Osteoblast (primary cell): Measurements from ENCODE around the gene SORCS1. TPM values are rescaled to one million over a fixed set of nuclear protein-coding genes. Genes with fewer than 3 reads are reported as not detected.
A peak's percentile ranks its signal among the peaks of the same experiment; 100 is the strongest.

ENCODE experiments used
- DNase-seq: peaks from one replicate; pipeline ENCODE4 v3.0.0; 2011; ENCODE audit warnings: low spot score, mixed read lengths; ENCODE audit not compliant: insufficient read length; ENCODE audit errors: missing footprints
- H2AFZ ChIP-seq: 2 replicates; pipeline ENCODE4 v1.6.0; 2011; ENCODE audit warnings: mild to moderate bottlenecking, low read length
- H3K27ac ChIP-seq: 2 replicates; pipeline ENCODE4 v1.5.1; 2011; ENCODE audit warnings: mild to moderate bottlenecking, low read depth, low read length, moderate library complexity
- H3K27me3 ChIP-seq: 2 replicates; pipeline ENCODE4 v1.6.0; 2012; ENCODE audit warnings: mild to moderate bottlenecking, control low read depth, inconsistent platforms, low read length, moderate library complexity; ENCODE audit not compliant: insufficient read depth
- H3K36me3 ChIP-seq: 2 replicates; pipeline ENCODE4 v1.5.1; 2011; ENCODE audit warnings: mild to moderate bottlenecking, low read length, control low read depth, moderate library complexity; ENCODE audit not compliant: insufficient read depth
- H3K4me1 ChIP-seq: 2 replicates; pipeline ENCODE4 v1.5.1; 2011; ENCODE audit warnings: mild to moderate bottlenecking, low read length, control low read depth, moderate library complexity; ENCODE audit not compliant: insufficient read depth
- H3K4me2 ChIP-seq: 2 replicates; pipeline ENCODE4 v1.6.0; 2011; ENCODE audit warnings: mild to moderate bottlenecking, low read length; ENCODE audit not compliant: insufficient read depth
- H3K4me3 ChIP-seq: fragments of 200-600 bp; sonication (generic); 3 replicates; pipeline ENCODE4 v1.5.1; 2012; ENCODE audit warnings: mild to moderate bottlenecking, low read length, inconsistent platforms; ENCODE audit not compliant: insufficient read depth
- H3K79me2 ChIP-seq: 2 replicates; pipeline ENCODE4 v1.6.0; 2012; ENCODE audit warnings: mild to moderate bottlenecking, low read length, control low read depth, inconsistent platforms; ENCODE audit not compliant: insufficient read depth
- H3K9me3 ChIP-seq: 2 replicates; pipeline ENCODE4 v1.5.1; 2011; ENCODE audit warnings: low read depth, low read length, control low read depth
- H4K20me1 ChIP-seq: 2 replicates; pipeline ENCODE4 v1.6.0; 2012; ENCODE audit warnings: mild to moderate bottlenecking, low read length, control low read depth; ENCODE audit not compliant: insufficient read depth
- total RNA-seq: library from RNA; depleted of rRNA; stranded (reverse); fragments of >200 nt; gene quantifications from 2 replicates; pipeline ENCODE4 v1.2.3, GENCODE V29; 2012
- TF ChIP-seq, protein P1 (sequence below): IDR thresholded peaks from 2 replicates; pipeline ENCODE4 v1.5.1; 2011; ENCODE audit warnings: mild to moderate bottlenecking, low read depth, low read length, moderate library complexity; ENCODE audit errors: extremely low read depth

SORCS1 gene
- total RNA-seq, 1 donor: not detected

DNA sequence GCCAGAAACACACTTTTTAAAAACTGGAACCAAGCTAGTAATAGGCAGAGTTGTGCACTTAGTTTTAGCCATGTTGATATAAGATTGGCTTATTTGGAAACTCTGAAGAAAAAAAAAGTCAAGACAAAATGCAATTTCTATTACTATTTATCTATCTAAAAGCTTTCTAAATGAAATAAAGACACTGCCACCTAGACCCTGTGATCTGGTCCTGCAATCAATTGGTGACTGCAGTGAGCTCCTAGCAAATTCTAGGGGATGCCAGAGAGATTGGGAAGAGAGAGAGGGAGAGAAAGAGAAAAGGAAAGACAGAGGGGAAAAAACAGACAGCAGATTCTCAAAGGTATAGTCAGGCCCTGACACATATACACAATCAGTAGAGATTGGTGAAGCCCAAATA lies 25.3 kb downstream of the SORCS1 start:
- H3K4me2 ChIP-seq: no peak overlapping the region
- H3K4me1 ChIP-seq: no peaks in the 10 kb centered on the region
- no peak overlapping the region for H3K27ac ChIP-seq
- no peak for DNase-seq
- H3K36me3 ChIP-seq: no peaks in the 10 kb centered on the region
- H3K79me2 ChIP-seq: no peaks in the 10 kb centered on the region
- no peak overlapping the region for H3K4me3 ChIP-seq
- H2AFZ ChIP-seq: no peak overlapping the region
- no peaks in the 10 kb centered on the region for H3K27me3 ChIP-seq
- TF ChIP-seq, protein P1, sequence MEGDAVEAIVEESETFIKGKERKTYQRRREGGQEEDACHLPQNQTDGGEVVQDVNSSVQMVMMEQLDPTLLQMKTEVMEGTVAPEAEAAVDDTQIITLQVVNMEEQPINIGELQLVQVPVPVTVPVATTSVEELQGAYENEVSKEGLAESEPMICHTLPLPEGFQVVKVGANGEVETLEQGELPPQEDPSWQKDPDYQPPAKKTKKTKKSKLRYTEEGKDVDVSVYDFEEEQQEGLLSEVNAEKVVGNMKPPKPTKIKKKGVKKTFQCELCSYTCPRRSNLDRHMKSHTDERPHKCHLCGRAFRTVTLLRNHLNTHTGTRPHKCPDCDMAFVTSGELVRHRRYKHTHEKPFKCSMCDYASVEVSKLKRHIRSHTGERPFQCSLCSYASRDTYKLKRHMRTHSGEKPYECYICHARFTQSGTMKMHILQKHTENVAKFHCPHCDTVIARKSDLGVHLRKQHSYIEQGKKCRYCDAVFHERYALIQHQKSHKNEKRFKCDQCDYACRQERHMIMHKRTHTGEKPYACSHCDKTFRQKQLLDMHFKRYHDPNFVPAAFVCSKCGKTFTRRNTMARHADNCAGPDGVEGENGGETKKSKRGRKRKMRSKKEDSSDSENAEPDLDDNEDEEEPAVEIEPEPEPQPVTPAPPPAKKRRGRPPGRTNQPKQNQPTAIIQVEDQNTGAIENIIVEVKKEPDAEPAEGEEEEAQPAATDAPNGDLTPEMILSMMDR: no peak
- H3K9me3 ChIP-seq: no peaks in the 10 kb centered on the region
- H4K20me1 ChIP-seq: no peaks in the 10 kb centered on the region

DNA sequence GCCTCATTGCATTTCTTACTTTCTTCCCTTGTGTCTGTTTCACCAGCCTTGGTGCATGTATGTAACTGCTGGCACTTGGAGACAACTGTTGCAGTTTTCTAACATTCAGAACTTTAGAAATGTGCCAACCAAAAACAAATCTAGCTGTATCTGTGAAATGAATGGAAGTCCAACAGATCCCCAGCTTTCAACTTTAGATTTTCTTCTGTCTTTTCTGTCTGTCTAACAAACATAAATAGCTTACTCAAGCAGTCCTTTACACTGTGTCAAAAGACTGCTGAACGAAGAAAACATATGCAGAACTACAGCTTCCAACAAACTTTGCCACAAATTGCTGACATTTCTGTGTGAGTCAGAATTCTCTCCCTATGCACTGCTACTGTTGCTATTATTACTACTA lies 30.9 kb downstream of the SORCS1 start:
- peak; percentile 65 for DNase-seq
- Histone ChIP-seq H3K4me2 (no peak overlapping the region), H3K36me3 (no peaks in the 10 kb centered on the region), H4K20me1 (no peaks in the 10 kb centered on the region), H3K4me3 (no peak overlapping the region), H3K9me3 (no peaks in the 10 kb centered on the region), H2AFZ (no peak overlapping the region), H3K27ac (no peak overlapping the region), H3K79me2 (no peaks in the 10 kb centered on the region), H3K4me1 (no peaks in the 10 kb centered on the region), H3K27me3 (no peaks in the 10 kb centered on the region)
- TF ChIP-seq, protein P1: no peak

DNA sequence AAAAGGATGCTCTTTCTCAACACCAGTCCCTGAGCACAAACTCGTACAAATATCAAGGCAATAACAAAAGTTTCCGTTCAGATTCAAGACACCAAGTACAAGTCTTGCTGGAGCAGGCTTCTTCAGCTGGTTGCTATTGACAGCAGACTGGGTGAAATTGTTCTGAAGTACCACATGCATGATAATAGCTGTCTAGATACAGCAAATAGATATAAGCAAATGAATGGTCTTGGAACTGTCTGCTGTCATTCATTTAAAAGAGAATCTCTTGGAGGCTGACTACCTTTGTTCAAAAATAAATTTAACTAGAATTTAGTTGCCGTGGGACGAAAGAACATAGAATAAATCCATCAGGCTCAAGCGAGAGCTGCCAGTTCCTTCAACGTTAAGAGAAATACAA lies 35.5 kb downstream of the SORCS1 start:
- no peaks in the 10 kb centered on the region for H3K27me3 ChIP-seq
- no peaks in the 10 kb centered on the region for H3K36me3 ChIP-seq
- no peaks in the 10 kb centered on the region for H3K4me1 ChIP-seq
- H3K79me2 ChIP-seq: no peaks in the 10 kb centered on the region
- no peak overlapping the region for H3K4me3 ChIP-seq
- DNase-seq: no peak
- no peak overlapping the region for H3K4me2 ChIP-seq
- TF ChIP-seq, protein P1: no peak
- no peak overlapping the region for H3K27ac ChIP-seq
- H3K9me3 ChIP-seq: no peaks in the 10 kb centered on the region
- H2AFZ ChIP-seq: no peak overlapping the region
- H4K20me1 ChIP-seq: no peaks in the 10 kb centered on the region

DNA sequence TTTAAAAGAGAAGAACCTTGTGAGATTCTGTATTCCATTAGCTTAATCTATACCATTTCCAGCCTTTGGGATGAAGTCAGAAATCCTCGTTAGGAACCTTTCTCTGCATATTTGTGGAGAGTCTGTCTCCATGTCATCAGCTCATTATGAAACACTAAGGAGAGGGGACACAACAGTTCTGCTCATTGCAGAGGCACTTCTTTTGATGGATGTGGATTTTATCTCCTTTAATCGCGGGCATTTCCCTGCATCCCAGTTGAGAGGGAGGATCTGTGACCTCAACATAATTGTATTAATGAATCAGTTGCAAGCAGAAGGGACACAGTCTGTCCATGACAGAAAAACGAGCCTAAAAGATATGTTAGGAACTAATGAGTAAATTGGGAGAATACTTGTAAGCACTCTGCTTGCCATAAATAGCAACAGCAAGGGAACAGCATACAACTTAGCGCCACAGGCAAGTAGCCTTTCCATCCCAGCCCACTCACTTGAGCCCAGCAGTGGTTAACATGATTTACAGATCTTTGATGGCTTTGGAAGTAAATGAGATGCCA lies 37.9 kb downstream of the SORCS1 start:
- no peak overlapping the region for H2AFZ ChIP-seq
- H4K20me1 ChIP-seq: no peaks in the 10 kb centered on the region
- no peak overlapping the region for H3K27ac ChIP-seq
- no peaks in the 10 kb centered on the region for H3K4me1 ChIP-seq
- no peaks in the 10 kb centered on the region for H3K27me3 ChIP-seq
- H3K4me2 ChIP-seq: no peak overlapping the region
- H3K9me3 ChIP-seq: no peaks in the 10 kb centered on the region
- no peak for DNase-seq
- H3K4me3 ChIP-seq: no peak overlapping the region
- H3K79me2 ChIP-seq: no peaks in the 10 kb centered on the region
- TF ChIP-seq, protein P1: no peak
- H3K36me3 ChIP-seq: no peaks in the 10 kb centered on the region
